Measurements from ENCODE around the gene APCDD1. TPM values are rescaled to one million over a fixed set of nuclear protein-coding genes. Genes with fewer than 3 reads are reported as not detected.
"Not testable (repeated sequence)": the region's sequence is repeated elsewhere in the genome, so short reads cannot be mapped to it uniquely, and the experiment has no call there.

Gene APCDD1
- total RNA-seq, 2 experiments from 2014 or later, result not detected

GRCh38 chr18:10504723-10505122 is 50.3 kb downstream of the APCDD1 start:
- H3K4me3 Mint-ChIP-seq, result no peak overlapping the region
- POLR2A ChIA-PET, result no interaction called here
- peaks cover 3% of the 10 kb centered on the region for H3K4me1 Mint-ChIP-seq
- DNase-seq (no peak), ATAC-seq (ENCODE audit: low read depth) (no peak)
- H3K9me3 Mint-ChIP-seq, result peaks cover 10% of the 10 kb centered on the region
- no peak overlapping the region for H3K27ac Mint-ChIP-seq
- no peaks in the 10 kb centered on the region for H3K36me3 Mint-ChIP-seq
- H3K27me3 Mint-ChIP-seq, result peaks cover 22% of the 10 kb centered on the region

DNA sequence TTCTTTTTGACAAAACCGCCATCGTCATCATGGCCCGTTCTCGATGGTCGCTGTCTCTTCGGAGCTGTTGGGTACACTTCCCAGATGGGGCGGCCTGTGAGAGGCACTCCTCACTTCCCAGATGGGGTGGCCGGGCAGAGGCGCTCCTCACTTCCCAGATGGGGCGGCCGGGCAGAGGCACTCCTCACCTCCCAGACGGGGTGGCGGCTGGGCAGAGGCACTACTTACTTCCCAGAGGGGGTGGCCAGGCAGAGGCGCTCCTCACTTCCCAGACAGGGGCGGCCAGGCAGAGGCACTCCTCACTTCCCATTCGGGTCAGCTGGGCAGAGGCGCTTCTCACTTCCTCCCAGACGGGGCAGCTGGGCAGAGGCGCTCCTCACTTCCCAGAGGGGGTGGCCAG is 51.5 kb downstream of the APCDD1 start:
- H3K27ac Mint-ChIP-seq; H3K4me3 Mint-ChIP-seq; H3K36me3 Mint-ChIP-seq; ATAC-seq (ENCODE audit: low read depth); H3K9me3 Mint-ChIP-seq; DNase-seq; POLR2A ChIA-PET; H3K4me1 Mint-ChIP-seq: not testable (repeated sequence)
- peaks cover 18% of the 10 kb centered on the region for H3K27me3 Mint-ChIP-seq

GRCh38 chr18:10508591-10508990 is 54.2 kb downstream of the APCDD1 start:
- Mint-ChIP-seq H3K27ac (no peak overlapping the region), H3K4me1 (no peaks in the 10 kb centered on the region), H3K36me3 (no peaks in the 10 kb centered on the region), H3K4me3 (no peak overlapping the region), H3K9me3 (peaks cover 4% of the 10 kb centered on the region), H3K27me3 (peaks cover 9% of the 10 kb centered on the region)
- DNase-seq (no peak), ATAC-seq (ENCODE audit: low read depth) (no peak)
- POLR2A ChIA-PET, result no interaction called here

DNA sequence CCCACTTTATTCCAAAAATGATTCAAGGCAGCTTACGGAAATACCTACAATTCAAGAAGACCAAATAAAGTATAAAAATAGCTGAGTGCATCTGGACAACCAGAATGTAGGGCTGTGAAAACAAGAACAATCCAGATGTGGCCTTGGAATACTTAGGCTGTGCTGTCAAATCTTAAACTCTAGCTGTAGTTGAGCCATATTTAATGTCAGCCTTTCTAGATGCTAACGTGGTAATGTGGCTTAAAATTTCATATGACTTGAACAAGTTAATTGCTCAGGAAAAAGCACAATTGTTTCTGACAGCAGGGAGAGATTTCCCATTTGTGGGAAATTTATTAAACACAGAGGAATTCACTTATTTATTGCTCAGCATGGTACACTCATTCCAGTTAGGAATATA is 56.8 kb downstream of the APCDD1 start:
- Mint-ChIP-seq H3K9me3 (peaks cover 2% of the 10 kb centered on the region), H3K27me3 (peaks cover 16% of the 10 kb centered on the region), H3K36me3 (no peaks in the 10 kb centered on the region)

DNA sequence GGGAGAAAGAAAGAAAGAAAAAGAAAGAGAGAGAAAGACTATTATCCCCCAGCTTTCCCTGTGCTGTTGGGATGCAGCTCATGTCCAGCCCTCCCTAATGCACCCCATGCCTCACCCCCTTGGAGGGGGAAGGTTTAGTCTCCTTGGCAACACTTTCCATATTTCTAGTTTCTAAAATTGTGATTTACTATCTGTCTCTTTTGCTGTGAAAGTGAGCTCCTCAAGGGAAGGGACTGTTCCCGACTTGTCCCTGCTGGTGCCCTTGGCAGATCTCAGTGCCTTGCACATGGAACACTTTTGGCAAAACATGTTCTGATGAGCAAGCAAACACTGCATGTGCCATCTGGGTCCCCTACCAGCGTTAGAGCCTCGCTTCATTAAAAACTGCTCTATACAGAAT is 59.6 kb downstream of the APCDD1 start:
- Mint-ChIP-seq H3K36me3 (no peaks in the 10 kb centered on the region), H3K27me3 (peaks cover 28% of the 10 kb centered on the region), H3K27ac (no peak overlapping the region), H3K4me1 (peaks cover 4% of the 10 kb centered on the region), H3K9me3 (no peaks in the 10 kb centered on the region), H3K4me3 (no peak overlapping the region)
- ATAC-seq (ENCODE audit: low read depth) (no peak), DNase-seq (no peak)
- POLR2A ChIA-PET, result no interaction called here

More for the DNA sequence above, 56.8 kb downstream of the APCDD1 start:
- DNase-seq, result no peak
- Mint-ChIP-seq H3K4me3 (no peak overlapping the region), H3K4me1 (peaks cover 4% of the 10 kb centered on the region), H3K27ac (no peak overlapping the region)
- no peak for ATAC-seq (ENCODE audit: low read depth)
- POLR2A ChIA-PET, result no interaction called here

GRCh38 chr18:10514601-10515000 is 60.2 kb downstream of the APCDD1 start:
- H3K27me3 Mint-ChIP-seq, result peaks cover 32% of the 10 kb centered on the region
- POLR2A ChIA-PET, result no interaction called here
- H3K27ac Mint-ChIP-seq, result no peak overlapping the region

GRCh38 chr18:10515456-10515855 is 61.0 kb downstream of the APCDD1 start:
- no peak for ATAC-seq (ENCODE audit: low read depth)
- H3K9me3 Mint-ChIP-seq, result no peaks in the 10 kb centered on the region

More at GRCh38 chr18:10514601-10515000, 60.2 kb downstream of the APCDD1 start:
- no peak for DNase-seq
- Mint-ChIP-seq H3K4me3 (no peak overlapping the region), H3K4me1 (peaks cover 8% of the 10 kb centered on the region), H3K9me3 (no peaks in the 10 kb centered on the region), H3K36me3 (no peaks in the 10 kb centered on the region)
- ATAC-seq (ENCODE audit: low read depth), result no peak

DNA sequence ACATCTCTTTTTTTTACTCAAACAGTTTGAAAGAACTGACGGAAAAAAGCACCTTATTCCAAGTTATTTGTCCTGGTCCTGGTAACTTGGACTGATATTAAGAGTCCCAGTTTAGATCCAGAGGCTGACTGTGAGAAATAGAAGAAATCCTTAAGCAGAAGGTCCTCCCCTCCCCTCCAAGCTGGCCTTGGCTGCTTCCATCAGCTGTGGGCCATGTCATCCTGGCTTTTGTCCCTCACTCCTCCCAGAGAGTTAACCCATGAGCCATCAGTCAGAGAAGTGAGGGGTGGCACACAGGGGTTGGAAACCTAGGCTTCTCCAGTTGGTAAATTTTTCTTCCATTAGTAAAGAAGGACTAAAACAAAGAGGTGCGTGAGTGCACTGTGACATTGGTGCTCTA is 61.6 kb downstream of the APCDD1 start:
- Mint-ChIP-seq H3K4me1 (peaks cover 8% of the 10 kb centered on the region), H3K27me3 (peaks cover 32% of the 10 kb centered on the region), H3K4me3 (no peak overlapping the region), H3K9me3 (no peaks in the 10 kb centered on the region), H3K27ac (no peak overlapping the region), H3K36me3 (no peaks in the 10 kb centered on the region)
- DNase-seq (no peak), ATAC-seq (ENCODE audit: low read depth) (no peak)
- POLR2A ChIA-PET, result no interaction called here

More at GRCh38 chr18:10515456-10515855, 61.0 kb downstream of the APCDD1 start:
- Mint-ChIP-seq H3K4me1 (peaks cover 8% of the 10 kb centered on the region), H3K36me3 (no peaks in the 10 kb centered on the region), H3K27ac (no peak overlapping the region), H3K27me3 (peaks cover 34% of the 10 kb centered on the region), H3K4me3 (no peak overlapping the region)
- POLR2A ChIA-PET, result no interaction called here
- DNase-seq, result no peak

GRCh38 chr18:10518595-10519255 is 64.3 kb downstream of the APCDD1 start:
- Mint-ChIP-seq H3K27me3 (peaks cover 31% of the 10 kb centered on the region), H3K36me3 (no peaks in the 10 kb centered on the region), H3K27ac (no peak overlapping the region), H3K4me3 (no peak overlapping the region), H3K4me1 (peaks cover 8% of the 10 kb centered on the region), H3K9me3 (no peaks in the 10 kb centered on the region)
- ATAC-seq (ENCODE audit: low read depth) (no peak), DNase-seq (no peak)
- POLR2A ChIA-PET, result no interaction called here

DNA sequence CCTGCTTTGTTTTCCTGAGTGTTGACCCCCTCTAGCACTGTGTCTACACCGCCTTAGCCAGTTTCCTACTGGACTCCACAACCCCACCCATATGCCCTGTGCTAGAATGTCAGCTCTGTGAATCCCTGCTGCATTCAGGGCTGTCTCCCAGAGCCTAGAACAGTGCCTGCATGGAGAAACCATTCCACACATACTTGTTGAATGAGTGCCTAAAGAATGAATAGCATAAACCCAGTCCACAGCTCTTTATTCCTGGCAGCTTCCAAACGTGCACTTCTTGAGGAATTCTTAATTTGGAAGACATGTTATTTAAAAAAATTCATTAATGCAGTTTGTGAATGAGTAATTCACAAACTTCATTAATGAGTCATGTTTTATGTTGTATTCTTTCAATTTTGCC is 64.9 kb downstream of the APCDD1 start:
- no peak for DNase-seq
- peaks cover 26% of the 10 kb centered on the region for H3K27me3 Mint-ChIP-seq
- ATAC-seq (ENCODE audit: low read depth), result no peak
- no peak overlapping the region for H3K27ac Mint-ChIP-seq
- H3K9me3 Mint-ChIP-seq, result no peaks in the 10 kb centered on the region
- no peak overlapping the region for H3K4me3 Mint-ChIP-seq
- POLR2A ChIA-PET, result no interaction called here
- H3K36me3 Mint-ChIP-seq, result no peaks in the 10 kb centered on the region
- H3K4me1 Mint-ChIP-seq, result peaks cover 8% of the 10 kb centered on the region

- ATAC-seq (ENCODE audit: low read depth) (peak; percentile 91), DNase-seq (peak; percentile 39)
- H3K4me1 Mint-ChIP-seq, result peaks cover 11% of the 10 kb centered on the region
- peaks cover 26% of the 10 kb centered on the region for H3K27me3 Mint-ChIP-seq
- H3K9me3 Mint-ChIP-seq, result no peaks in the 10 kb centered on the region
- H3K4me3 Mint-ChIP-seq, result no peak overlapping the region
- H3K36me3 Mint-ChIP-seq, result no peaks in the 10 kb centered on the region
- POLR2A ChIA-PET, result no interaction called here
- no peak overlapping the region for H3K27ac Mint-ChIP-seq
Measured at GRCh38 chr18:10519999-10520935, 65.8 kb downstream of the APCDD1 start.

- no peak for DNase-seq
- no peak overlapping the region for H3K27ac Mint-ChIP-seq
Measured at GRCh38 chr18:10521566-10521965, 67.1 kb downstream of the APCDD1 start.

GRCh38 chr18:10522574-10522973 is 68.1 kb downstream of the APCDD1 start:
- no peak overlapping the region for H3K27ac Mint-ChIP-seq
- no peaks in the 10 kb centered on the region for H3K9me3 Mint-ChIP-seq
- ATAC-seq (ENCODE audit: low read depth), result no peak
- H3K27me3 Mint-ChIP-seq, result peaks cover 21% of the 10 kb centered on the region
- H3K36me3 Mint-ChIP-seq, result no peaks in the 10 kb centered on the region
- peaks cover 17% of the 10 kb centered on the region for H3K4me1 Mint-ChIP-seq
- H3K4me3 Mint-ChIP-seq, result no peak overlapping the region
- POLR2A ChIA-PET, result no interaction called here
- no peak for DNase-seq

More at GRCh38 chr18:10521566-10521965, 67.1 kb downstream of the APCDD1 start:
- POLR2A ChIA-PET, result no interaction called here
- Mint-ChIP-seq H3K4me3 (no peak overlapping the region), H3K27me3 (peaks cover 21% of the 10 kb centered on the region), H3K9me3 (no peaks in the 10 kb centered on the region), H3K4me1 (peaks cover 9% of the 10 kb centered on the region), H3K36me3 (no peaks in the 10 kb centered on the region)
- no peak for ATAC-seq (ENCODE audit: low read depth)

- Mint-ChIP-seq H3K4me3 (no peak overlapping the region), H3K27ac (no peak overlapping the region), H3K9me3 (no peaks in the 10 kb centered on the region), H3K36me3 (no peaks in the 10 kb centered on the region), H3K4me1 (peaks cover 23% of the 10 kb centered on the region), H3K27me3 (peaks cover 17% of the 10 kb centered on the region)
- ATAC-seq (ENCODE audit: low read depth), result no peak
- POLR2A ChIA-PET, result no interaction called here
- DNase-seq, result no peak
Measured at GRCh38 chr18:10523544-10523943, 69.1 kb downstream of the APCDD1 start.

All from activated naive CD8-positive, alpha-beta T cell treated with anti-CD3 and anti-CD28 coated beads, Interleukin-2, amount 10 ng/mL, durations not matched to agents 7 days and 5 days (primary cell).